Activated T-helper 1 cell treated with anti-CD3 and anti-CD28 coated beads, Interleukin-12 subunit alpha, Interleukin-12 subunit beta, Interleukin-2, Interleukin-4 antibody, amounts not matched to agents 30 ng/mL and 10 ng/mL and 1 ng/mL, durations not matched to agents 14 hours and 24 hours and 36 hours (primary cell): ENCODE data around the gene RNF13. TPM values are rescaled to one million over a fixed set of nuclear protein-coding genes. Genes with fewer than 3 reads are reported as not detected.

Experiments used
- DNase-seq: peaks from one replicate; pipeline ENCODE4 v3.0.0; 2021; ENCODE audit warnings: low spot score
- H3K27ac Mint-ChIP-seq: one replicate; pipeline ENCODE4 v1.8.0; 2021; ENCODE audit warnings: mild to moderate bottlenecking, mixed read lengths
- H3K27me3 Mint-ChIP-seq: one replicate; pipeline ENCODE4 v1.8.0; 2022; ENCODE audit warnings: mild to moderate bottlenecking, moderate library complexity, mixed read lengths; ENCODE audit not compliant: insufficient read depth
- H3K36me3 Mint-ChIP-seq: one replicate; pipeline ENCODE4 v1.8.0; 2021; ENCODE audit warnings: low read depth, mixed read lengths
- H3K4me1 Mint-ChIP-seq: one replicate; pipeline ENCODE4 v1.8.0; 2021; ENCODE audit warnings: low read depth, mixed read lengths
- H3K4me3 Mint-ChIP-seq: one replicate; pipeline ENCODE4 v1.8.0; 2021; ENCODE audit warnings: mild to moderate bottlenecking, moderate library complexity, mixed read lengths
- H3K9me3 Mint-ChIP-seq: one replicate; pipeline ENCODE4 v1.8.0; 2021; ENCODE audit warnings: mixed read lengths
- intact Hi-C: fragments of 100-400 bp; cut with micrococcal nuclease; formaldehyde crosslinking; loops from one replicate; pipeline ENCODE4 v1.15.1; 2024
- total RNA-seq: library from RNA; stranded (reverse); gene quantifications from 2 replicates; pipeline ENCODE4 v1.2.3, GENCODE V29; 2022

The RNF13 gene
- total RNA-seq, 1 donor from 2014 or later, result 41.1 TPM

- intact Hi-C loops, result no loop called here
- DNase-seq, result no peak
- no peak overlapping the region for H3K4me3 Mint-ChIP-seq
- H3K27me3 Mint-ChIP-seq, result peaks cover 2% of the 10 kb centered on the region
- no peaks in the 10 kb centered on the region for H3K4me1 Mint-ChIP-seq
- no peaks in the 10 kb centered on the region for H3K9me3 Mint-ChIP-seq
- no peak overlapping the region for H3K27ac Mint-ChIP-seq
- no peaks in the 10 kb centered on the region for H3K36me3 Mint-ChIP-seq
These were observed 31.3 kb upstream of the RNF13 start for GRCh38 chr3:149781741-149782140.

DNA sequence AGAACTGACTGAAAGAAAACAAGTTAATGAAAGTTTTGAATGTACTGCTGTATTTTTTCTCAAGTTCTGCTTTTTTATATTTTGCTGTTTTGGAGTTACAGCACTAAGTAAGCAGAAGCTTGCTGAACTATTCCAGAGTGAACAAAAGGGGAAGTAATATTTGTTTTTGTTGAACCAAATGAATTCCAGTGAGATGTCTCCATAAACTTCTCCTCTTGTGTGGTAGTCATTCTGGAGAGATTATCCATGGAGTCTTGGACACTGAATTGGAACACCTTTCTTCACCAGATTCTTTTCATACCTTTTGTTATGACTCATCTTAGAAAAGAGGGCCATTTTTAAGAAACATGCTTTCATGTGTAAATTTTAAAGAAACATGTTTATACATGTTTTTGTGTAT is 29.4 kb upstream of the RNF13 start:
- Mint-ChIP-seq H3K9me3 (no peaks in the 10 kb centered on the region), H3K36me3 (no peaks in the 10 kb centered on the region)
- intact Hi-C loops, result no loop called here

DNA sequence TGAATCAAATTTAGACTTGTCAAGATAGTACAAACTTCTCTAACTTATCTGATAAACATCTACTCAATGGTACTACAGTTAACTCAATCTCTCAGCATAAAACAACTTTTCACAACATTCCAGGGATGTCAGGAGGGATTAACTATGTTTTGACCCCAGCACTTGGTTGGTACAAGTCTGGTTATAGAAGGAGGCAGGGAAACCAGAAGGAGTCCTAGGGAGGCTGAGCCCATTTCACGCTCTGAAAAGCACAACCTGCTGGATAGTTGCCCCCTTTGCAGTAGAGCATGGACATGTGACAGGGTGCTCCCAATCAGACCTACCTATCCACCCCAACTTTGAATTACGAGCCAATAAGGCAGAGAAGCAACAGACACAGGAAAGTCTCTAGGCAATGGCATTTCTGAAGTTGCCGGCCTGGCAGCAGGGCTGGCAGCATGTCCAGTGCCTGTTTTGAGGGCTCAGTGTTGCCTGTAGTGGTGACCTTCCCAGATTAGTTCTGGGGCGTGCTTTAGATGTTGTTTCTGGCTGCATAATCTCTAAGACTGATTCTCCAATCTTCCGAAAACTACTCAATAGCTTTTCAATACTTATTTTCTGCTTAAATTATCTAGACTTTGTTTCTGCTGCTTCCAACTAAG is 28.8 kb upstream of the RNF13 start:
- peaks cover 17% of the 10 kb centered on the region for H3K27me3 Mint-ChIP-seq
- no peaks in the 10 kb centered on the region for H3K4me1 Mint-ChIP-seq
- H3K36me3 Mint-ChIP-seq, result no peaks in the 10 kb centered on the region
- no peak for DNase-seq
- no peaks in the 10 kb centered on the region for H3K9me3 Mint-ChIP-seq
- intact Hi-C loops, result no loop called here
- H3K4me3 Mint-ChIP-seq, result no peak overlapping the region
- H3K27ac Mint-ChIP-seq, result no peak overlapping the region

More for the DNA sequence above, 29.4 kb upstream of the RNF13 start:
- Mint-ChIP-seq H3K4me3 (no peak overlapping the region), H3K27ac (no peak overlapping the region), H3K4me1 (no peaks in the 10 kb centered on the region), H3K27me3 (peaks cover 16% of the 10 kb centered on the region)
- no peak for DNase-seq

- Mint-ChIP-seq H3K36me3 (no peaks in the 10 kb centered on the region), H3K4me3 (no peak overlapping the region), H3K9me3 (no peaks in the 10 kb centered on the region), H3K27ac (no peak overlapping the region), H3K4me1 (no peaks in the 10 kb centered on the region), H3K27me3 (peaks cover 21% of the 10 kb centered on the region)
- DNase-seq, result no peak
- intact Hi-C loops, result no loop called here
These were observed 22.7 kb upstream of the RNF13 start for GRCh38 chr3:149790268-149790667.

GRCh38 chr3:149790698-149791097 is 22.3 kb upstream of the RNF13 start:
- peaks cover 21% of the 10 kb centered on the region for H3K27me3 Mint-ChIP-seq
- H3K4me1 Mint-ChIP-seq, result no peaks in the 10 kb centered on the region
- no peaks in the 10 kb centered on the region for H3K9me3 Mint-ChIP-seq
- H3K4me3 Mint-ChIP-seq, result no peak overlapping the region
- H3K36me3 Mint-ChIP-seq, result no peaks in the 10 kb centered on the region
- intact Hi-C loops, result no loop called here
- DNase-seq, result no peak
- H3K27ac Mint-ChIP-seq, result no peak overlapping the region

GRCh38 chr3:149792452-149793270 is 20.4 kb upstream of the RNF13 start, which contains the start of gene ANKUB1:
ANKUB1 (minus strand) TSS chr3:149792554; CDS start chr3:149792366, 188 bp downstream.
- H3K27me3 Mint-ChIP-seq, result peaks cover 16% of the 10 kb centered on the region

DNA sequence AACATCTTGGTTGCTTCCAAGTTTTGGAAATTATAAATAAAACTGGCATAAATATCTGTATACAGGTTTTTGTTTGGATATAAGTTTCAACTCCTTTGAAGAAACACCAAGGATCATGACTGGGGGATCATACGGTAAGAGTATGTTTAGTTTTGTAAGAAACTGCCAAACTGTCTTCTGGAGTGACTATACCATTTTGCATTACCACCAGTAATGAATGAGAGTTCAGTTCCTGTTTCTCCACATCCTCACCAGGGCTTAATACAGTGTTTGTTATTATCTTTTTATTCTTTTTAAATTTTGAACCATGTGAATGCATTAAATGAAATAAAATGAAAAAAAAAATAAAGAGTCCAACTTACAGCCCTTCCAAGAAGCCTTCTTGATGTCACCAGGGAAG is 17.0 kb upstream of the RNF13 start:
- Mint-ChIP-seq H3K36me3 (no peaks in the 10 kb centered on the region), H3K9me3 (no peaks in the 10 kb centered on the region), H3K27ac (no peak overlapping the region), H3K27me3 (peaks cover 12% of the 10 kb centered on the region), H3K4me1 (no peaks in the 10 kb centered on the region), H3K4me3 (no peak overlapping the region)
- no peak for DNase-seq
- intact Hi-C loops, result no loop called here

More at GRCh38 chr3:149792452-149793270, 20.4 kb upstream of the RNF13 start, which contains the start of gene ANKUB1:
- DNase-seq, result no peak
- H3K9me3 Mint-ChIP-seq, result no peaks in the 10 kb centered on the region
- intact Hi-C loops, result no loop called here
- no peak within 1 kb of the TSS for H3K27ac Mint-ChIP-seq
- H3K4me1 Mint-ChIP-seq, result no peaks in the 10 kb centered on the region
- H3K4me3 Mint-ChIP-seq, result no peak within 1 kb of the TSS
- no peaks in the 10 kb centered on the region for H3K36me3 Mint-ChIP-seq

GRCh38 chr3:149800693-149801092 is 12.3 kb upstream of the RNF13 start:
- H3K36me3 Mint-ChIP-seq, result no peaks in the 10 kb centered on the region

DNA sequence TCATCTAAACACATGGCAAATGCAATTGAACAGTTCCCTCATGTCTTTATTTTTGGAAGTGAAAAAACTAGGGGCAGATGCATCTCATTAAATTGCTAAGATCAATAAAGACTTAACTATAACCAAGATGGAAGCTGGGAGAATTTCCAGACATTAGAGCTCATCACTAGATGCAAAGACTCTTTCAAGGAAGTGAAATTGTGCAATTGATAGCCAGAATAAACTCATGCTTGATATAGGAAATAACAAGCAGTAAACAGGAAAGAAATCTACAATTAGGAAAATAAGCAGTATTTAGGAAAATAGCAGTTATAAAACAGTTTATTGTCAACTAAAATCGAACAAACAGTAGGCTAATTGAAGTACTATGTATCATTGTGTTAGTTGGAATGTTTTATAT is 11.8 kb upstream of the RNF13 start:
- no peaks in the 10 kb centered on the region for H3K36me3 Mint-ChIP-seq
- no peak overlapping the region for H3K27ac Mint-ChIP-seq
- H3K9me3 Mint-ChIP-seq, result no peaks in the 10 kb centered on the region
- DNase-seq, result no peak
- no peak overlapping the region for H3K4me3 Mint-ChIP-seq
- H3K4me1 Mint-ChIP-seq, result no peaks in the 10 kb centered on the region
- H3K27me3 Mint-ChIP-seq, result peaks cover 19% of the 10 kb centered on the region
- intact Hi-C loops, result no loop called here

More at GRCh38 chr3:149800693-149801092, 12.3 kb upstream of the RNF13 start:
- intact Hi-C loops, result no loop called here
- DNase-seq, result no peak
- H3K27ac Mint-ChIP-seq, result no peak overlapping the region
- H3K4me3 Mint-ChIP-seq, result no peak overlapping the region
- H3K9me3 Mint-ChIP-seq, result no peaks in the 10 kb centered on the region
- no peaks in the 10 kb centered on the region for H3K4me1 Mint-ChIP-seq
- H3K27me3 Mint-ChIP-seq, result peaks cover 17% of the 10 kb centered on the region

DNA sequence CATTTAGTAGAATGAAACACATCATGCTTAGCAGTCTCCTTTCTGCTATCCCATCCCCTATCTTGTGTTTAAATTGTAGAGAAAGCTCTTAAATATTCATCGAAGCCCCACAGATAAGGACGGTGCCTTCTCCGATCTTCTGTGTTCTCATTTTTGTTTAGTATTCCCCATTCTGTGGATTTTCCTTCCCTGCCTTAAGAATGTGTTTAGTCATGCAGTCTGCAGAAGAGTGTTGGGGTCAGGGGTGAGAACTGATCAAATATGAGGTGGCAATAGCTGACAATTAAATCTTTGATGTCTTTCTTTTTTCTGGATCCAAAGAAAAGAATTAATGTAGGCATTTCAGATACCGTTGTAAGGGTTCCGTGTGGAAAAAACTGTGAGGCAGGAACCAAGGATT is 11.4 kb upstream of the RNF13 start:
- H3K27me3 Mint-ChIP-seq, result peaks cover 23% of the 10 kb centered on the region
- no peaks in the 10 kb centered on the region for H3K4me1 Mint-ChIP-seq
- H3K4me3 Mint-ChIP-seq, result no peak overlapping the region
- H3K36me3 Mint-ChIP-seq, result no peaks in the 10 kb centered on the region
- H3K27ac Mint-ChIP-seq, result no peak overlapping the region
- no peaks in the 10 kb centered on the region for H3K9me3 Mint-ChIP-seq
- intact Hi-C loops, result no loop called here
- no peak for DNase-seq

GRCh38 chr3:149806171-149806778 is 6.7 kb upstream of the RNF13 start:
- H3K27ac Mint-ChIP-seq, result no peak overlapping the region
- intact Hi-C loops, result no loop called here
- H3K9me3 Mint-ChIP-seq, result no peaks in the 10 kb centered on the region
- H3K4me3 Mint-ChIP-seq, result no peak overlapping the region
- no peak for DNase-seq
- H3K36me3 Mint-ChIP-seq, result no peaks in the 10 kb centered on the region
- peaks cover 4% of the 10 kb centered on the region for H3K4me1 Mint-ChIP-seq
- peaks cover 31% of the 10 kb centered on the region for H3K27me3 Mint-ChIP-seq

DNA sequence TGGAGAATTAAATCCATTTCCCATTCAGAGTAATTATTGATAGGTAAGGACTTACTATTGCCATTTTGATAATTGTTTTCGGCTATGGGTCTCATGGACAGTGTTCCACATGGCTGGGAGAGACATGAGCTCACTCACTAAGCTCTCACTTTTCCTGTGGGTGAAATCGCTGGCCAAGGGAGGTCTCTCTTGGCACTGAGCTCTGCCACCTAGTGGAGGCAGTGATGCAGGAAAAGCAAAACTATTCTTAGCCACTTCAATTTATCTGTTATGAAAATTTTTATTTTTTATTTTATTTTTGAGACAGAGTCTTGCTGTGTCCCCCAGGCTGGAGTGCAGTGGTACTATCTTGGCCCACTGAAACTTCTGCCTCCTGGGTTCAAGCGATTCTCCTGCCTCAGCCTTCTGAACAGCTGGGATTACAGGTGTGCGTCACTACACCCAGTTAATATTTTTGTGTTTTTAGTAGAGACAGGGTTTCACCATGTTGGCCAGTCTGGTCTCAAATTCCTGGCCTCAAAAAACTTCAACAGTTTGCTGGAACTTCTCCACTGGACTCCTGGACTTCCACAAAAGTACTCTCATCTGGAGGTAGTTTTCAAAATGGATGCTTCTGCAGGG is 4.7 kb upstream of the RNF13 start:
- Mint-ChIP-seq H3K4me1 (peaks cover 11% of the 10 kb centered on the region), H3K9me3 (no peaks in the 10 kb centered on the region), H3K36me3 (no peaks in the 10 kb centered on the region), H3K4me3 (no peak overlapping the region), H3K27ac (no peak overlapping the region), H3K27me3 (peaks cover 31% of the 10 kb centered on the region)
- DNase-seq, result peak; percentile 28
- intact Hi-C loops, result loop anchor here (1.0 to 2.0 kb wide), 3 partner anchors 240 to 314 kb away; no protein-coding TSS in a partner anchor
